SU-DHL-6 (cell line): Measurements from ENCODE around the gene IL17B.

Experiments
- EZH2phosphoT487 ChIP-seq: fragments of 200-600 bp; sonication (generic), shearing (Covaris generic); conservative IDR thresholded peaks from 2 replicates; pipeline ENCODE4 v1.6.1; 2018; ENCODE audit warnings: mild to moderate bottlenecking, antibody characterized with exemption, low read length, moderate library complexity, mixed read lengths
- TF ChIP-seq, protein P1 (sequence below): fragments of 200-600 bp; sonication (generic); IDR thresholded peaks from one replicate; pipeline ENCODE4 v1.5.1; 2017; ENCODE audit warnings: antibody characterized with exemption, mild to moderate bottlenecking, low read length, moderate library complexity; ENCODE audit not compliant: insufficient read depth, poor library complexity, severe bottlenecking

DNA sequence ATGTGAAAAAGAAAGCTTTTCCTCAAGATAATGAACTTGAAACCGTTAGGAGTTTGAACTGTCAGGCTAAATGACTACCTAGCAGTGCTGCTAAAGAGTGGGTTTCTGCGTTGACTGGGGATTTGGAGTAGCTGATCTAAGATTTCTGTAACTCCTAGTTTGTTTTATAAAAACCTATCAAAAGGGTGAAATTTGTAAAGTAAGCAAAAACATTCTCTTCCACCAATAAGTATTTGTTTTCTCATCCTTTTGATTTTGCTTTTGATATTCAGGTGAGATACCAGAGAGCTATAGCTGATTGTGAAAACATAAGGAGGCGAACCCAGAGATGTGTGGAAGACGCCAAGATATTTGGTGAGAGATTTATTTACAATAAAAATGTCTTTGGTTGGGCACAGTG is 29.7 kb downstream of the IL17B start:
- TF ChIP-seq, protein P1, sequence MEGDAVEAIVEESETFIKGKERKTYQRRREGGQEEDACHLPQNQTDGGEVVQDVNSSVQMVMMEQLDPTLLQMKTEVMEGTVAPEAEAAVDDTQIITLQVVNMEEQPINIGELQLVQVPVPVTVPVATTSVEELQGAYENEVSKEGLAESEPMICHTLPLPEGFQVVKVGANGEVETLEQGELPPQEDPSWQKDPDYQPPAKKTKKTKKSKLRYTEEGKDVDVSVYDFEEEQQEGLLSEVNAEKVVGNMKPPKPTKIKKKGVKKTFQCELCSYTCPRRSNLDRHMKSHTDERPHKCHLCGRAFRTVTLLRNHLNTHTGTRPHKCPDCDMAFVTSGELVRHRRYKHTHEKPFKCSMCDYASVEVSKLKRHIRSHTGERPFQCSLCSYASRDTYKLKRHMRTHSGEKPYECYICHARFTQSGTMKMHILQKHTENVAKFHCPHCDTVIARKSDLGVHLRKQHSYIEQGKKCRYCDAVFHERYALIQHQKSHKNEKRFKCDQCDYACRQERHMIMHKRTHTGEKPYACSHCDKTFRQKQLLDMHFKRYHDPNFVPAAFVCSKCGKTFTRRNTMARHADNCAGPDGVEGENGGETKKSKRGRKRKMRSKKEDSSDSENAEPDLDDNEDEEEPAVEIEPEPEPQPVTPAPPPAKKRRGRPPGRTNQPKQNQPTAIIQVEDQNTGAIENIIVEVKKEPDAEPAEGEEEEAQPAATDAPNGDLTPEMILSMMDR = no peak
- TF ChIP-seq EZH2phosphoT487 = no peak
